ENCODE measurements around the gene BABAM2. TPM values are rescaled to one million over a fixed set of nuclear protein-coding genes. Genes with fewer than 3 reads are reported as not detected.
A peak's percentile ranks its signal among the peaks of the same experiment; 100 is the strongest.

BABAM2 gene
- total RNA-seq, 1 donor from 2014 or later: 33.9 TPM

DNA sequence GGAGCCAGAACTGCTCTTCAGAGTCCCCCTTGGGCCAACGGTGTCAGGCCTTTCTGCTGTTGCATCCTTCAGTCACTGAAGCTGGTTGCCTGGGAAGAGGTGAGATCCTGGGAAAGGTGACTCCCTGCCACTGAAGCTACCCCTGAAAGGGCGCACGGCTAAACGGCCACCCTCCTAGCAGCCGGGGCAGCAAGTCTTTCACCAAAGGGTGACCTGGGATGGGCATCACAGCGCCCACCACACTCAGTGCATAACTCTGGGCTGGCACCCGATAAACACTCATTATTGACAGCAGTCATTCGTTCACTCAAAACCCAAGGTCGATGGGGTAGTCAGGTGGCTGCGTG is 475.6 kb downstream of the BABAM2 start:
- no peaks in the 10 kb centered on the region for H3K27me3 Mint-ChIP-seq (ENCODE audit: low read depth)
- no peak overlapping the region for H3K27ac Mint-ChIP-seq (ENCODE audit: unreplicated experiment)
- peaks cover 29% of the 10 kb centered on the region for H3K4me1 Mint-ChIP-seq (ENCODE audit: low read depth)
- DNase-seq (ENCODE audit: low spot score): peak; percentile 53
- TF ChIP-seq, protein P1, sequence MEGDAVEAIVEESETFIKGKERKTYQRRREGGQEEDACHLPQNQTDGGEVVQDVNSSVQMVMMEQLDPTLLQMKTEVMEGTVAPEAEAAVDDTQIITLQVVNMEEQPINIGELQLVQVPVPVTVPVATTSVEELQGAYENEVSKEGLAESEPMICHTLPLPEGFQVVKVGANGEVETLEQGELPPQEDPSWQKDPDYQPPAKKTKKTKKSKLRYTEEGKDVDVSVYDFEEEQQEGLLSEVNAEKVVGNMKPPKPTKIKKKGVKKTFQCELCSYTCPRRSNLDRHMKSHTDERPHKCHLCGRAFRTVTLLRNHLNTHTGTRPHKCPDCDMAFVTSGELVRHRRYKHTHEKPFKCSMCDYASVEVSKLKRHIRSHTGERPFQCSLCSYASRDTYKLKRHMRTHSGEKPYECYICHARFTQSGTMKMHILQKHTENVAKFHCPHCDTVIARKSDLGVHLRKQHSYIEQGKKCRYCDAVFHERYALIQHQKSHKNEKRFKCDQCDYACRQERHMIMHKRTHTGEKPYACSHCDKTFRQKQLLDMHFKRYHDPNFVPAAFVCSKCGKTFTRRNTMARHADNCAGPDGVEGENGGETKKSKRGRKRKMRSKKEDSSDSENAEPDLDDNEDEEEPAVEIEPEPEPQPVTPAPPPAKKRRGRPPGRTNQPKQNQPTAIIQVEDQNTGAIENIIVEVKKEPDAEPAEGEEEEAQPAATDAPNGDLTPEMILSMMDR (IDR thresholded peaks at IDR 0.05): no peak
- no peaks in the 10 kb centered on the region for H3K9me3 Mint-ChIP-seq (ENCODE audit: low read depth)
- H3K4me3 Mint-ChIP-seq (ENCODE audit: unreplicated experiment): no peak overlapping the region
- no peaks in the 10 kb centered on the region for H3K36me3 Mint-ChIP-seq (ENCODE audit: low read depth)

DNA sequence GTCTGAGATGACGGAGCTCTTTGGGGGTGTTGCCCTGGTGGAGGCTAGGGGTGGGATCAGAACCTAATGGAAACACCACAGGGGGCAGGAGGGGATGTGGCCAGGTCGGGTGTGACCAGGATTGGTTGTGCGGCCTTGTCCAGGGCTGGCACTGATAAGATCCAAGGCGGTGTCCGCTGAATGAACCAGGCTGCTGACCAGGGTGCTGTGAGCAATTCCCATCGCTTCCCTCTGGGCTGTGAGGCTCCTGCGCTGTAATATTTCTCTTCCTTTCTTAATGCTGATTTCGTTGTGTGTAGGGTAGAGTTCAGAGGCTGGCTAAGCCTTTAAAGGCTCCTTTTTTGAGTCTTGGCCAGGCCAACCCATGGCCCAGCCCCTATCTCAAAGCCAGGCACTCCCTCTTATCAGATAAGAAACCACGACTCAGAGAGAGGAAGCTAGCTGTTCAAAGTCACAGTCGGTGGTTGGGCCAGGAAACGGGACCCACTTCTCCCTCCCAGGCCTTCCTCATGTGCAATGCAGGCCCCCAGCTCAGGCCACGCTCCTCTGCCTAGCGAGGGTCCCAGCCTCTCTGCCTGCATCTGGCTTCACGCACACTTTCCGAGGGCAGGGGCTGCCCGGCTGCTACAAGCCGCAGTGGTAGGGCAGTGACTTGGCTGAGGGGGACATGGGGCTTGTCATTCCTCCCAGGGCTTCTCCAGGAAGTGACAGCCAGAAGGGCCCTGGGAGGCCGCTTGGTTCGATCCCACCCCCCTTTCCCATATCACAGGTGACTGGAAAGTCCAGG is 476.2 kb downstream of the BABAM2 start:
- TF ChIP-seq, protein P1 (IDR thresholded peaks at IDR 0.05): no peak
- Mint-ChIP-seq H3K4me3 (ENCODE audit: unreplicated experiment) (no peak overlapping the region), H3K4me1 (ENCODE audit: low read depth) (peaks cover 26% of the 10 kb centered on the region), H3K27me3 (ENCODE audit: low read depth) (no peaks in the 10 kb centered on the region), H3K9me3 (ENCODE audit: low read depth) (no peaks in the 10 kb centered on the region), H3K27ac (ENCODE audit: unreplicated experiment) (no peak overlapping the region), H3K36me3 (ENCODE audit: low read depth) (no peaks in the 10 kb centered on the region)
- DNase-seq (ENCODE audit: low spot score): peak; percentile 72

DNA sequence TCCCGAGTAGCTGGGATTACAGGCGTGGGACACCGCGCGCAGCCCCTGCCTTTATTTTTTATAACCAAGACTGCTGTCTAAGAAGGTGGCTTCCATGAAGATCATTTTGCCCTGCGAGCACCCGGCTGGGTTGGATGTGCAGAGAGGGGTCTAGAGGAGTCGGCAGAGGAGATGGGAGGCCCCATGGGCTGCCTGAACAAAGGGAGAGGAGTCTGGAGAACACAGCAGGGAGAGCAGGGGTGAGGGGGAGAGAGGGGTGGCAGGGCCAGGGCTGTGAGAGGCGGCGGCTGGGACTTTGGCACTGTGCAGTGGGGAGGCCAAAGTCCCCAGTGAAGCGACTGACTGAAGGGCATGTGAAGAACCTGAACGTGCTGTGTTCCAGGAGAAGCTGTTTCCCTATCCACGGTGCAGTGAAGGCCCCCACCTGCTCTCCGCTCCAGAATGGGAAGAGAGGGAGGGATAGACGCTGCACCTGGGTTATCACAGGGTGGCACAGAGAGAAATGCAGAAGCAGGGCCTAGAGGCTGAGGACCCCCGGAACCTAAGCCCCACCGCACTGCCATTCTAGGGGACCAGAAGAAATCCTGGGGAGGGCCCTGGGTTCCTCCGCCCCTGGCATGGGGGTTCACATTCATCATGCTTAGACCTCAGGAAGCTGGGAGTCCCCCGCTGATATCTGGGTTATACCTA is 477.3 kb downstream of the BABAM2 start:
- DNase-seq (ENCODE audit: low spot score): peak; percentile 59
- H3K4me3 Mint-ChIP-seq (ENCODE audit: unreplicated experiment): no peak overlapping the region
- no peaks in the 10 kb centered on the region for H3K9me3 Mint-ChIP-seq (ENCODE audit: low read depth)
- no peaks in the 10 kb centered on the region for H3K36me3 Mint-ChIP-seq (ENCODE audit: low read depth)
- H3K4me1 Mint-ChIP-seq (ENCODE audit: low read depth): peaks cover 17% of the 10 kb centered on the region
- no peaks in the 10 kb centered on the region for H3K27me3 Mint-ChIP-seq (ENCODE audit: low read depth)
- TF ChIP-seq, protein P1 (IDR thresholded peaks at IDR 0.05): no peak
- no peak overlapping the region for H3K27ac Mint-ChIP-seq (ENCODE audit: unreplicated experiment)

DNA sequence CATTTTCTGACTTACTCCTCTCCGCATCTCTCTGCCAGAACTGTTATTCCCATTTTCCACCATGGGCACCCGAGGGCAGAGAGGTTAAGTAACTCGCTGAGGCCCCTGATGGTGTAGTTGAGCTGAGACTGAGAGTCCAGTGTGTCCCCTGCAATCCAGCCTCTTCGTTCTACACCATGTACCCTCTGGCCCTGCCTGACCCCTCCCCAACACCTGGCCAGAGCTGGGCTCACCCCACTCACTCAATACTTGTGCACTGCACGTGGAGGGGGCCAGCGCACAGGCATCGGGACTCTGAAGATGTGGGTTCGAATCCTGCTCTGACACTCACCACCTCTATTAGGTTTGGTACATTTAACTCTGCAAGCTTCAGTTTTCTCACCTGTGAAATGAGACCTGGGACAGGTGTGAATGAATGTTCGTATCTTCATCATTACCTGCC is 477.8 kb downstream of the BABAM2 start:
- Mint-ChIP-seq H3K4me1 (ENCODE audit: low read depth) (peaks cover 12% of the 10 kb centered on the region), H3K9me3 (ENCODE audit: low read depth) (no peaks in the 10 kb centered on the region), H3K36me3 (ENCODE audit: low read depth) (no peaks in the 10 kb centered on the region), H3K27ac (ENCODE audit: unreplicated experiment) (no peak overlapping the region), H3K27me3 (ENCODE audit: low read depth) (peaks cover 2% of the 10 kb centered on the region), H3K4me3 (ENCODE audit: unreplicated experiment) (no peak overlapping the region)
- peak; percentile 56 for DNase-seq (ENCODE audit: low spot score)
- TF ChIP-seq, protein P1 (IDR thresholded peaks at IDR 0.05): no peak

DNA sequence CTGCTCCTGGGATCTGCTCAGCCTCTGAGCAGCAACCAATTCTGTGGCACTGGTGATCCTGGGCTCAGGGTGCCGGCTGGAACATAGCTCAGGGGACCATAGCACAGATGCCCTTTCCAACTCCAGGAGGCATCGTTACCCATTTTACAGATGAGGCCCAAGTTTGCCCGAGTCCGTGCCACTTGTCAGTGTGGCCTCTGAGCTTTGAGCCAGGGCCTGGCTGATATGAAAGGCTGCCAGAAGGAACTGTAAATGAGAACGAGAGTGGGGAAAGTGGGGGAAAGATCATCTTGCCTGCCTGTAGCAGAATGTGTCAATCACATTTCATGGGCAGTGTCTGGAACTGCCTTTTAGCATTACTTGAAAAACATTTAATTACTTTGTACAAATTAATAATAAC is 478.8 kb downstream of the BABAM2 start:
- Mint-ChIP-seq H3K4me3 (ENCODE audit: unreplicated experiment) (no peak overlapping the region), H3K27me3 (ENCODE audit: low read depth) (peaks cover 2% of the 10 kb centered on the region), H3K4me1 (ENCODE audit: low read depth) (peaks cover 12% of the 10 kb centered on the region), H3K27ac (ENCODE audit: unreplicated experiment) (peak overlapping the region; percentile 32), H3K9me3 (ENCODE audit: low read depth) (no peaks in the 10 kb centered on the region), H3K36me3 (ENCODE audit: low read depth) (no peaks in the 10 kb centered on the region)
- peak; percentile 30 for DNase-seq (ENCODE audit: low spot score)
- TF ChIP-seq, protein P1 (IDR thresholded peaks at IDR 0.05): no peak
